GM10847 (cell line): ENCODE data around the gene ATG13.

Source experiments
- POLR2A ChIP-seq: IDR thresholded peaks from 2 replicates; pipeline ENCODE4 v1.6.1; 2011; ENCODE audit not compliant: insufficient read length; ENCODE audit errors: extremely low read depth

ATG13 gene

DNA sequence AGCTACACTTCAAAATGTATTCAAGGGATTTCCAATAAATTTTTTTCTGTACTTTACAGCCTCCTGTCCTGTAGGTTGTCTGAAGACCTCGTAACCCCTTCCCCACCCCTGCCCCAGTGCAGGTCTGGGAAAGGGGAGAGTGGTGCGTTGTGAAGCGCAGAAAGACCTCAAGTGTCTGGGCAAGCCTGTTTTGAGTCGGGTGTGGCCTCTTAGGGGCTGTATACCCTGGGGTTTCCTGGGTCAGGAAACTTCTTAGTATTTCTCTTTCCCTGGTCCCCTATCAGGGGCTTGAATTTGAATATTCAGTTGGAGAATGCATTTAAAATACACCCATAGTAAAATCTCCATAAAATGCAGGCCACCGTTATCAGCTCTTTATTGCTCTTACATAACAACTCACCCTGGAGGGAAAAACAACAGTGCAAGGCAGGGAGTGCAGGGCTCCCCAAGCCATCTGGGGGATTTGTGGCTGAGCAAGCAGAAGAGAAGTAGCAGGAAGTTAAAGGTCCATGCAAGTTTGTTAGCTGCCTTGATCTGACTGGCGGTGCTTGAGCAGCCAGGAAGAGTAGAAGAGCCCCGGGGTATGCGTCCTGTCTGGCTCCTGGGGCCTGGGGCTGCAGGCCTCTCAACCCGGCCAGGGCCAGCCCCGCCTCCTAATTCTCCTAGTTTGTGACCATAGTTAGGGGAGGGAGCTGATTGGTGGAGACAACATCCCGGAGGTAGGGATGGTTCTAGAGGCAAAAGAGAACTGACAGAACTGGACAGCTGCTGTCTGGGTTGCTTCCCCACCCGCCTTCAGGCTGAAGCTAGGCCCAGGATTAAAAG is 57.3 kb downstream of the ATG13 start:
- TF ChIP-seq POLR2A, result no peak

DNA sequence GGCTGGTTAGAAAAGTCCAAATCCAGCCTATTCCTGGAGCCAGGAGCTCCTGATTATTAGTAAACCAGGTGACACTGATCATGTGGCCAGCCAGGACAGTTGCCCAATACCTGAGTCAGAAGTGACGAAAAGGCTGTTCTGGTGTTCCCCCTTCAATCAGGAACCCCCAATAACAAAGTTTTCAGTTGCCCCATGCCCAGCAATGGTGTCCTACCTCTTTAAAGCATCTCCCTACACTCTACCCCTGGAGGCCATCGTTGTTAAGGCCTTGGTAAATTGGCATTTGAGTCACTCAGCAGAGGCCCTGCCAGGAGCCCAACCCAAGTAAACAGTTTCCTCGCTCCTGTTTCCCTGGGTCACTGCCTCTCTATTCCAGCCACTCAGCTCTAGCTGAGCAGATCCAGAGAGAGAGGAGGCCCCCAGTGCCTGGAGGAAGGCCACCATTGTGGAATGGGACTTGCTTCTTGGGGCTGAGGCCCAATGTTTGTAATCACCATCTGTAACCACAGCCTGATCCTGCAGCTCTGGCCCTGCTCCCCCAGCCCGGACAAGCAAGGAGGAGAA is 58.0 kb downstream of the ATG13 start:
- TF ChIP-seq POLR2A, result no peak

GRCh38 chr11:46675949-46676348 is 58.6 kb downstream of the ATG13 start:
- no peak for TF ChIP-seq POLR2A

- TF ChIP-seq POLR2A, result no peak
These were observed 59.2 kb downstream of the ATG13 start for GRCh38 chr11:46676436-46677158.

DNA sequence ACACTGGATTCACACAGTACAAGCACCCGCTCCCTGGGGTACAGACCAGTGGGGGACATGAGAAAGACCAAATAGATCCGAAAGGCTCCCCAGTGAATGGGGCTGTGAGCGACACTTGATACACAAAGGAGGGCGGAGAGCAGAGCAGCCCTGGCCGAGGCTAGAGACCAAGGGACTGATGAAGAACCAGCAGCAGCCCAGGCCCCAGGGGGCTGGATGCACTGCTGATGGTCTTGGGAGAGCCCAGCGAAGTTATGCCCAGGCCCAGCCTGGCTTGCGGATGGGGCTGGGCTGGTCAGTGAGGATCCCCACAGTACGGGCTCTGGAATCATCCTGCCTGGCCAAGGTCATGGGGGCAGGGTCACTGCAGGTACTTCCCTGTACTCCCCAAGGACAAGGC is 59.8 kb downstream of the ATG13 start:
- no peak for TF ChIP-seq POLR2A

DNA sequence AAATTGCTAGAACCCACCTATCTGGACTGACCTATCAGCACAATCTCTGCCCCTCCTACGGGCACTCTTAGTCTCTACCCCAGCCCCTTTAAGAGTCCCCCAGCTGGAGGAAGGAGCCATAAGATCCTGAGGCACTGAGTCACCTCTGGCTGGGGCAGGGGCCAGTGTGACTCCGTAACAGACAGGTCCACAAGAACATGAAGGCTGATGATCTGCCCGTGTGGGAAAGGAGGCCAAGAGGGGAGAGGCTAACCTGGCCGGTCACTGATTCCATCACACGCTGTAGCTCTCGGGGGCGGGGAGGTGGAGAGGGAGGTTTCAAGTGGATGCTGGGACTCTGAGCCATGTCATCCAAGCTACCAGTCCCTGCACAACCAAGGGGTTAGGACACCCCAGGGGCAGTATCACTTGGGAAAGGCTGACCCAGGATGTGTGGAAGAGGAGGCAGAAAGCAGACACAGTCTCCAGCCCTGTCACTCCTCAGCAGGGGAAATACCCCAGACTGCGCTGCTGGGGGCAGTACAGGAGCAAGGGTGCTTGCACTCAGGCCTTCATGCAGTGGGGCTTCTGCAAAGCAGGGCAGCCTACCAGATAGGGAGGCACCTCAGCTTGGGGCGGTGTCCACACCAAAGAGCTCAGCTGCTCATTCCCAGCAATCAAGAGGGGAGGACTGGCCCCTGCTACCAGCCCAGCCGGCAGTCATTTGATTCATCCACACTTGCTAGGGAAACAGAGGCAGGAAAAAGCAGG is 60.8 kb downstream of the ATG13 start:
- TF ChIP-seq POLR2A, result no peak

- no peak for TF ChIP-seq POLR2A
These were observed 61.4 kb downstream of the ATG13 start for GRCh38 chr11:46678741-46679130.

DNA sequence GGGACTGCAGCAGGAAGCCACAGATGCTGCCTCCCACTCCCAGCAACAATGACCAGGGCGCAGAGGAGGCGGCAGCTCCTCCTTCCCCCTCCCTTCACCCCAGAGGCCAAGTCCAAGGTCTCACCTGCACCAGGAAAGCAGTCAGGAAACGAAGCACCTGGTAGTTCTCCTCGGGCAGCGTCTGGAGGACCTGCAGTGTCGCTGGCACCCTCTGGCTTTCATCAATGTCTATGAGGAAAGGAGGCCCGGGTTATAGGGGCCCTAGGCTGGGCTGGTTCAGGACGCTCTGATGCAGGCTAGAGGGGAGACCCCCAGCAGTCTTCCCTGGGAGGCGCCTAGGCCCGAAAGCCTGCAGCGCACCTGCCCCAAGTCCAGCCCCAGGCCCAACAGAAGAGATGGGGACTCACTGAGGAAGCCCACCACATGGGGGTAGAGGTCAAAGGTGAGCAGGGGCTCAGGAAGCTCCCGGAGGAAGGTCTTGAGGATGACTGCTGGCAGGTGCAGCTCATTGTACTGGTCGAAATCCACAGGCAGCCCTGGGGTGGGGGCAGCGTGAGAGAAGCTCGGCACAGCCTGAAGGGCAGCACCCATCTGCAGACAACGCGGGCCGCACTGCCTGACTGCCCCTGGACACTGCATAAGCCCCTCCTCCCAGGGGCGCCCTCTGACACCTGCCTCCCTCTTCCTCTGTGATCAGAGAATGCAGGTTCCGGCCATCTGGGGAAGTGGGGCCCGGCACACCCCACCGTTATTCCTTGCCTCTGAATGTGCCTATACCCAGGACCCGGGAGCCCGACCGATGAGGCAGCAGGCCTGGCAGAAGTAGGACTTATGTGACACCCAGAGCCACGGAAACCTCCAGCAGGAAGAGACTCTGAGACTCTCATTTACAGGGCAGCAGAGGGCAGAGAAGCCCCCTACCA is 62.1 kb downstream of the ATG13 start:
- TF ChIP-seq POLR2A, result no peak

DNA sequence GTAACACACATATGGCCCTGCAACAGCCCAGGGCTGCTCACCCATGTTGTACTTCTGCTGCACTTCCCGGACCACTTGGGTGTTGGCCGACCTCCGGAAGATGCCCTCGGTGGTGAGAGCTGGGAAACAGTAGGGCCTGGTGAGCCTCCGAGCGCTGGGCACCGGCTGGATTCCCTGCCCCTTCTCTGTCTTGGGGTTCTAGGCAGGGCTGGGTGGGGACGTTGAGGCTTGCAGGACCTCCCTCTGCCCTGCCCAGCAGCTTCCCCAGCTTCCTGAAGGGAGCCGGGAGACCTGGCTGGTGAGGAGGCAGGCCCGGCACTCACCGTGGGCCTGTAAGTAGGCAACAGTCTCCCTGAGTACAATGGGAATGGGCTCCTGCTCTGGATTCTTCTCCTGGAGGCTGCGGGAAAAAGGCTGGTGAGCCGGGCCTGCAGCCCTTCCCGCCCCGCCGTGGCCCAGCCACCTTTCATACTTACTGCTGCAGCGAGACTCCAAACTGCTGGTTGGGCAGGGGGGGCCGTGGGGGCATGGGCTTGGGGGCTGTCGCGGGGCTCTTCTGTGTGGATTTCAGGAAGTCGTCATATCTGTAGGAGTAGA is 62.9 kb downstream of the ATG13 start:
- TF ChIP-seq POLR2A, result no peak

DNA sequence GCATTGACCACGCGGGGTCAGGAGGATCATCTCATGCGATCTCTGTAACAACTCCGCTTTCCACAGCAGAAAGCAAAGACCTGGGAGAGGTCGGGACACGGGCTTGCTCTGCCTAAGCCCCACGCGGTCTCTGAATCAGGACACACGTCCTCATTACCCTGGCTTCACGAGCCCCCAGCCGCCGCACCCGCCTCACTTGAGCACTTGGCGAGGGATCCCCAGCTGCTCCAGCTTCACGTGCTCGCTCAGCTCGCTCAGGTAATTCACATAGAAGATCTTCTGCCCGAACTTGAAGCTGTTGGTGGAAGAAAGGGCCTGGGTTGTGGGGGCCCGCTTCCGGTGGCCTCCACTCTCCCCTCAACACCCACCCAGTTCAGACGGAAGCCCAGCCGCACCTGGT is 63.5 kb downstream of the ATG13 start:
- no peak for TF ChIP-seq POLR2A

- TF ChIP-seq POLR2A, result no peak
These were observed 64.5 kb downstream of the ATG13 start for GRCh38 chr11:46681814-46682213.

DNA sequence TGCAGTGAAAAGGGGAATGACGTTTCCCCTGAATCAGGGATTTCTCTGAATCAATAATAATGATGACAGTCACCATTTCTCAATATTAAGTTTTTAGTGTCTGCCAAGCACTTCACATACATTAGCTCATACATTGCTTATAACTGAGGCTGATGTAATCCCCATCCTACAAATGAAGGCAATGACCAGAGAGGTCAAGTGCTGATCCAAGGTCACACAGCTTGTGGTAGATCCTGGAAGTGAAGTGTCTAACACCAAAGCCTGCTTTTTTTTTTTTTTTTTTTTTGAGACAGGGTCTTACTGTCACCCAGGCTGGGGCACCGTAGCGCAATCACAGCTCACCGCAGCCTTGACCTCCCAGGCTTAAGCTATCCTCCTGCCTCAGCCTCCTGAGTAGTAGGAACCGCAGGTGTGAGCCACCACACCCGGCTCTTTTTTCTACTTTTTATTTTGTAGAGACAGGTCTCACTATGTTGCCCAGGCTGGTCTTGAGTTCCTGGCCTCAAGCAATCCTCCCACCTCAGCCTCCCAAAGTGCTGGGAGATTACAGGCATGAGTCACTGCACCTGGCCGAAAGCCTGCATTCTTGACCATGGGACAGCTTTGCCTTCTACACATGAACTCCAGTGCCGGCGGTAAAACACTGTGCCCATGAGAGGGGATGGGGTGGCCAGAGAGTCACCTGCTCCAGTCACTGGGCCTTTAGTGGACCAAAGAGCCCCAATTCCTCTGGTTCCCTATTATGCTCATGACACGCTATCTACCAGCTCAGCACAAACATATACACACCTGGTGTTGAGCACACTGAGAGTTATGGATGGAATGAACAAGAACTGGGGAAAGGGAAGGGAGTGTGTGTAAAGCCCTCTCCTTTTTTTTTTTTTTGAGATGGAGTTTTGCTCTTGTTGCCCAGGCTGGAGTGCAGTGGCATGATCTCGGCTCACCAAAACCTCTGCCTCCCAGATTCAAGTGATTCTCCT is 65.7 kb downstream of the ATG13 start:
- TF ChIP-seq POLR2A, result no peak

DNA sequence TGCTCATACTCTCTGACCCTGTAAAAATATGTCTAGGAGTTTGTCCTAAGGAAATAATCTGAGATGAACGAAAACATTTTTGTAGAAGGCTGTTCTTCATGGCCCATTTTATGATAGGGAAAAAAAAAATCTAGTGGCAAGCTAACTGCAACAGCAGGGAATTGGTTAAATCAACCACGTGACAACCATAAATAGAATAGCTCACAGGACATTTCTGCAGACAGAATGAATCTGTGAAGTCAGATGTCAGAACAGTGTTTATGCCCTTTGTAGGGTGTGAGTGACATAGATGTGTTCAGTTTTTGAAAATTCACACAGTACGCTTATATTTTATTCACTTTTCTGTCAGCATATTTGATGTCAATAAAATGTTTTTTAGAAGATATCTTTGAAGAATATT is 67.0 kb downstream of the ATG13 start:
- TF ChIP-seq POLR2A, result no peak
